HEK293 (cell line): Measurements from ENCODE around the gene ESPNL.

Experiments used
- GLI2 ChIP-seq: fragments of 450-650 bp; formaldehyde crosslinking; IDR thresholded peaks from 2 replicates; pipeline ENCODE4; 2017; ENCODE audit warnings: missing biosample characterization, missing genetic modification characterization, low read depth, borderline replicate concordance
- GLI4 ChIP-seq: fragments of 450-650 bp; formaldehyde crosslinking; IDR thresholded peaks from 2 replicates; pipeline ENCODE4 v1.5.1; 2016; ENCODE audit warnings: missing biosample characterization, missing genetic modification characterization
- GLIS2 ChIP-seq: fragments of 450-650 bp; formaldehyde crosslinking; IDR thresholded peaks from 2 replicates; pipeline ENCODE4 v1.5.1; 2016; ENCODE audit warnings: missing biosample characterization, missing genetic modification characterization
- HOXA7 ChIP-seq: sonication (generic); formaldehyde crosslinking; IDR thresholded peaks from 2 replicates; pipeline ENCODE4 v1.8.1; 2022; ENCODE audit warnings: missing genetic modification reagents, borderline replicate concordance
- SALL2 ChIP-seq: fragments of 450-650 bp; formaldehyde crosslinking; IDR thresholded peaks from 2 replicates; pipeline ENCODE4 v1.5.0; 2017; ENCODE audit warnings: missing biosample characterization, mild to moderate bottlenecking, missing genetic modification characterization, borderline replicate concordance
- YY1 ChIP-seq: fragments of 450-650 bp; formaldehyde crosslinking; IDR thresholded peaks from 2 replicates; pipeline ENCODE4 v1.5.1; 2018; ENCODE audit warnings: missing biosample characterization, missing genetic modification characterization
- ZBTB8A ChIP-seq: fragments of 450-650 bp; formaldehyde crosslinking; IDR thresholded peaks from 2 replicates; pipeline ENCODE4 v1.5.1; 2016; ENCODE audit warnings: missing biosample characterization, missing genetic modification characterization
- ZEB2 ChIP-seq: fragments of 450-650 bp; formaldehyde crosslinking; IDR thresholded peaks from 2 replicates; pipeline ENCODE4 v1.5.1; 2016; ENCODE audit warnings: missing biosample characterization, missing genetic modification characterization
- ZFP3 ChIP-seq: fragments of 450-650 bp; formaldehyde crosslinking; IDR thresholded peaks from 2 replicates; pipeline ENCODE4 v1.5.1; 2016; ENCODE audit warnings: low read depth, missing biosample characterization, missing genetic modification characterization
- ZIC2 ChIP-seq: fragments of 450-650 bp; formaldehyde crosslinking; IDR thresholded peaks from 2 replicates; pipeline ENCODE4 v1.5.1; 2016; ENCODE audit warnings: missing biosample characterization, missing genetic modification characterization
- ZNF121 ChIP-seq: fragments of 450-650 bp; formaldehyde crosslinking; IDR thresholded peaks from 2 replicates; pipeline ENCODE4 v1.5.1; 2016; ENCODE audit warnings: missing biosample characterization, missing genetic modification characterization
- ZNF155 ChIP-seq: fragments of 450-650 bp; formaldehyde crosslinking; IDR thresholded peaks from 2 replicates; pipeline ENCODE4 v1.5.1; 2016; ENCODE audit warnings: missing biosample characterization, missing genetic modification characterization
- ZNF157 ChIP-seq: fragments of 450-650 bp; formaldehyde crosslinking; IDR thresholded peaks from 2 replicates; pipeline ENCODE4 v1.5.1; 2016; ENCODE audit warnings: missing biosample characterization, missing genetic modification characterization
- ZNF23 ChIP-seq: fragments of 450-650 bp; formaldehyde crosslinking; IDR thresholded peaks from 2 replicates; pipeline ENCODE4 v1.5.1; 2016; ENCODE audit warnings: missing biosample characterization, missing genetic modification characterization, borderline replicate concordance
- ZNF354C ChIP-seq: fragments of 450-650 bp; formaldehyde crosslinking; IDR thresholded peaks from 2 replicates; pipeline ENCODE4 v1.5.1; 2016; ENCODE audit warnings: missing biosample characterization, missing genetic modification characterization, low read depth, borderline replicate concordance
- ZNF394 ChIP-seq: fragments of 450-650 bp; formaldehyde crosslinking; IDR thresholded peaks from 2 replicates; pipeline ENCODE4 v1.5.1; 2016; ENCODE audit warnings: missing biosample characterization, missing genetic modification characterization, mild to moderate bottlenecking, moderate library complexity, borderline replicate concordance
- ZNF404 ChIP-seq: fragments of 450-650 bp; formaldehyde crosslinking; IDR thresholded peaks from 2 replicates; pipeline ENCODE4 v1.5.1; 2017; ENCODE audit warnings: missing biosample characterization, missing genetic modification characterization
- ZNF426 ChIP-seq: fragments of 450-650 bp; formaldehyde crosslinking; IDR thresholded peaks from 2 replicates; pipeline ENCODE4 v1.5.1; 2017; ENCODE audit warnings: missing biosample characterization, missing genetic modification characterization, mild to moderate bottlenecking, inconsistent platforms, moderate library complexity
- ZNF548 ChIP-seq: fragments of 450-650 bp; formaldehyde crosslinking; IDR thresholded peaks from 2 replicates; pipeline ENCODE4 v1.5.1; 2016; ENCODE audit warnings: missing biosample characterization, missing genetic modification characterization
- ZNF560 ChIP-seq: fragments of 450-650 bp; formaldehyde crosslinking; IDR thresholded peaks from 2 replicates; pipeline ENCODE4 v1.5.1; 2017; ENCODE audit warnings: missing biosample characterization, missing genetic modification characterization, borderline replicate concordance
- ZNF571 ChIP-seq: fragments of 450-650 bp; formaldehyde crosslinking; IDR thresholded peaks from 2 replicates; pipeline ENCODE4 v1.5.0; 2017; ENCODE audit warnings: missing biosample characterization, missing genetic modification characterization
- ZNF585B ChIP-seq: fragments of 450-650 bp; formaldehyde crosslinking; IDR thresholded peaks from 2 replicates; pipeline ENCODE4 v1.5.1; 2016; ENCODE audit warnings: missing biosample characterization, missing genetic modification characterization
- ZNF629 ChIP-seq: fragments of 450-650 bp; formaldehyde crosslinking; IDR thresholded peaks from 2 replicates; pipeline ENCODE4 v1.5.1; 2017; ENCODE audit warnings: missing biosample characterization, missing genetic modification characterization
- ZNF660 ChIP-seq: fragments of 450-650 bp; IDR thresholded peaks from 2 replicates; pipeline ENCODE4 v1.5.1; 2018; ENCODE audit warnings: missing biosample characterization, mild to moderate bottlenecking, missing genetic modification characterization
- ZNF768 ChIP-seq: fragments of 450-650 bp; formaldehyde crosslinking; IDR thresholded peaks from 2 replicates; pipeline ENCODE4 v1.5.1; 2018; ENCODE audit warnings: missing biosample characterization, mild to moderate bottlenecking, missing genetic modification characterization
- ZNF776 ChIP-seq: fragments of 450-650 bp; formaldehyde crosslinking; IDR thresholded peaks from 2 replicates; pipeline ENCODE4 v1.5.0; 2017; ENCODE audit warnings: missing biosample characterization, missing genetic modification characterization, borderline replicate concordance
- ZNF837 ChIP-seq: fragments of 450-650 bp; formaldehyde crosslinking; IDR thresholded peaks from 2 replicates; pipeline ENCODE4 v1.5.1; 2016; ENCODE audit warnings: missing biosample characterization, missing genetic modification characterization
- TF ChIP-seq, protein P1 (sequence below): fragments of 450-650 bp; formaldehyde crosslinking; IDR thresholded peaks from 2 replicates; pipeline ENCODE4 v1.5.1; 2017; ENCODE audit warnings: missing biosample characterization, missing genetic modification characterization
- TF ChIP-seq, protein P2 (sequence below): fragments of 450-650 bp; formaldehyde crosslinking; IDR thresholded peaks from 2 replicates; pipeline ENCODE4 v1.5.1; 2016; ENCODE audit warnings: missing biosample characterization, missing genetic modification characterization
- TF ChIP-seq, protein P3 (sequence below): fragments of 450-650 bp; formaldehyde crosslinking; IDR thresholded peaks from 2 replicates; pipeline ENCODE4 v1.5.1; 2016; ENCODE audit warnings: missing biosample characterization, missing genetic modification characterization
- TF ChIP-seq, protein P4 (sequence below): fragments of 450-650 bp; formaldehyde crosslinking; IDR thresholded peaks from 2 replicates; pipeline ENCODE4 v1.5.1; 2016; ENCODE audit warnings: missing biosample characterization, missing genetic modification characterization
- TF ChIP-seq, protein P5 (sequence below): fragments of 450-650 bp; formaldehyde crosslinking; IDR thresholded peaks from 2 replicates; pipeline ENCODE4 v1.5.1; 2016; ENCODE audit warnings: missing biosample characterization, missing genetic modification characterization
- TF ChIP-seq, protein P6 (sequence below): fragments of 450-650 bp; formaldehyde crosslinking; IDR thresholded peaks from 2 replicates; pipeline ENCODE4 v1.5.1; 2017; ENCODE audit warnings: missing biosample characterization, missing genetic modification characterization

Gene ESPNL

DNA sequence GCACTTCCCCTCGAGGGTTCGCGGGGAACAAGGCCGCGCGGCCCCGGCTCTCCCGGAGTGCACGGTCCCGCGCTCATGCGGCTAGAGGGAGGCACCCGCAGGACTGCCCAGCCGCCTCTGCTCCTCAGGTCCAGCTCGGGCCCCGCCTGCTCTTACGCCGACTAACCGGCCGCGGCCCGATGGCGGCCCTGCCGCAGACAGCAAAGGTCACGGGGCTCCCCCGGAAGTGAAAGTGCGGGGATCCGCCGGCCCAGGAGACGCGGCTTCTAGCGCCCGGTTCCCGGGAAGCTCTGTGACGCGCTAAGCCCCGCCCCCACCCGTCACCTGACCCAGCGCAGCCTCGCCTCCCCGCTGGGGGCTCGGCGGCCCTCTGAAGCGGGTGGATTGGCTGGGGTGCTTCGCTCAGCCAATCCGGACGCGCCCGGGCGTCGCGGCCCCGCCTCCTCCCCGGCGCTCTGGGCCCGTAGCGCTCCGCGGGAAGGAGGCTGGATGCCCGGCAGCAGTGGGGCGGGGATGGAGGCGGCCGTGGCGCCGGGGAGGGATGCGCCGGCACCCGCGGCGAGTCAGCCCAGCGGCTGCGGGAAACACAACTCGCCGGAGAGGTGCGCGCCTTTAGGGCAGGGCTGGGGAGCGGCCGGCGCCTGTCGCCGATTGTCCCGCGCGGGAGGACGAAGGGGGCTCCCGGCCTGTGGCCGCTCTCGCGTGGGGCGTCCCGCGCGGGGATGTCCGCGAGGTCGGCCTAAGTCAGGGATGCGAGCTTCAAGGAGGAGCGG is 39.4 kb upstream of the ESPNL start, which contains the start of gene SCLY (continued):
- TF ChIP-seq ZFP3 (tag by site-specific recombination) (no peak), ZNF585B (no peak), ZNF571 (tag by site-specific recombination) (no peak), ZNF776 (tag by site-specific recombination) (no peak), ZNF837 (tag by site-specific recombination) (no peak), ZNF23 (tag by site-specific recombination) (no peak), ZNF394 (tag by site-specific recombination) (no peak), ZNF121 (no peak), ZNF768 (tag by site-specific recombination) (no peak), ZNF548 (tag by site-specific recombination) (no peak), ZNF629 (tag by site-specific recombination) (peak; percentile 71), ZNF354C (no peak), GLIS2 (tag by site-specific recombination) (peak; percentile 76), ZNF426 (tag by site-specific recombination) (no peak), ZNF660 (tag by site-specific recombination) (no peak), ZNF155 (no peak), ZNF157 (no peak), GLI2 (no peak), ZBTB8A (tag by site-specific recombination) (peak; percentile 67), YY1 (tag by site-specific recombination) (peak; percentile 84), ZNF404 (no peak), ZNF560 (no peak), ZEB2 (peak; percentile 85), HOXA7 (no peak), ZIC2 (peak; percentile 48), GLI4 (0 out of 2 replicates have a peak, but pooled peaks have one; percentile 52), SALL2 (tag by site-specific recombination) (no peak)
- TF ChIP-seq, protein P1, sequence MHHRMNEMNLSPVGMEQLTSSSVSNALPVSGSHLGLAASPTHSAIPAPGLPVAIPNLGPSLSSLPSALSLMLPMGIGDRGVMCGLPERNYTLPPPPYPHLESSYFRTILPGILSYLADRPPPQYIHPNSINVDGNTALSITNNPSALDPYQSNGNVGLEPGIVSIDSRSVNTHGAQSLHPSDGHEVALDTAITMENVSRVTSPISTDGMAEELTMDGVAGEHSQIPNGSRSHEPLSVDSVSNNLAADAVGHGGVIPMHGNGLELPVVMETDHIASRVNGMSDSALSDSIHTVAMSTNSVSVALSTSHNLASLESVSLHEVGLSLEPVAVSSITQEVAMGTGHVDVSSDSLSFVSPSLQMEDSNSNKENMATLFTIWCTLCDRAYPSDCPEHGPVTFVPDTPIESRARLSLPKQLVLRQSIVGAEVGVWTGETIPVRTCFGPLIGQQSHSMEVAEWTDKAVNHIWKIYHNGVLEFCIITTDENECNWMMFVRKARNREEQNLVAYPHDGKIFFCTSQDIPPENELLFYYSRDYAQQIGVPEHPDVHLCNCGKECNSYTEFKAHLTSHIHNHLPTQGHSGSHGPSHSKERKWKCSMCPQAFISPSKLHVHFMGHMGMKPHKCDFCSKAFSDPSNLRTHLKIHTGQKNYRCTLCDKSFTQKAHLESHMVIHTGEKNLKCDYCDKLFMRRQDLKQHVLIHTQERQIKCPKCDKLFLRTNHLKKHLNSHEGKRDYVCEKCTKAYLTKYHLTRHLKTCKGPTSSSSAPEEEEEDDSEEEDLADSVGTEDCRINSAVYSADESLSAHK (tag by site-specific recombination) = no peak
- TF ChIP-seq, protein P2, sequence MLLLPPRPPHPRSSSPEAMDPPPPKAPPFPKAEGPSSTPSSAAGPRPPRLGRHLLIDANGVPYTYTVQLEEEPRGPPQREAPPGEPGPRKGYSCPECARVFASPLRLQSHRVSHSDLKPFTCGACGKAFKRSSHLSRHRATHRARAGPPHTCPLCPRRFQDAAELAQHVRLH (tag by site-specific recombination) = no peak
- TF ChIP-seq, protein P3, sequence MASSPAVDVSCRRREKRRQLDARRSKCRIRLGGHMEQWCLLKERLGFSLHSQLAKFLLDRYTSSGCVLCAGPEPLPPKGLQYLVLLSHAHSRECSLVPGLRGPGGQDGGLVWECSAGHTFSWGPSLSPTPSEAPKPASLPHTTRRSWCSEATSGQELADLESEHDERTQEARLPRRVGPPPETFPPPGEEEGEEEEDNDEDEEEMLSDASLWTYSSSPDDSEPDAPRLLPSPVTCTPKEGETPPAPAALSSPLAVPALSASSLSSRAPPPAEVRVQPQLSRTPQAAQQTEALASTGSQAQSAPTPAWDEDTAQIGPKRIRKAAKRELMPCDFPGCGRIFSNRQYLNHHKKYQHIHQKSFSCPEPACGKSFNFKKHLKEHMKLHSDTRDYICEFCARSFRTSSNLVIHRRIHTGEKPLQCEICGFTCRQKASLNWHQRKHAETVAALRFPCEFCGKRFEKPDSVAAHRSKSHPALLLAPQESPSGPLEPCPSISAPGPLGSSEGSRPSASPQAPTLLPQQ (tag by site-specific recombination) = peak; percentile 24; the same call in 1 of the 2 replicates
- TF ChIP-seq, protein P4, sequence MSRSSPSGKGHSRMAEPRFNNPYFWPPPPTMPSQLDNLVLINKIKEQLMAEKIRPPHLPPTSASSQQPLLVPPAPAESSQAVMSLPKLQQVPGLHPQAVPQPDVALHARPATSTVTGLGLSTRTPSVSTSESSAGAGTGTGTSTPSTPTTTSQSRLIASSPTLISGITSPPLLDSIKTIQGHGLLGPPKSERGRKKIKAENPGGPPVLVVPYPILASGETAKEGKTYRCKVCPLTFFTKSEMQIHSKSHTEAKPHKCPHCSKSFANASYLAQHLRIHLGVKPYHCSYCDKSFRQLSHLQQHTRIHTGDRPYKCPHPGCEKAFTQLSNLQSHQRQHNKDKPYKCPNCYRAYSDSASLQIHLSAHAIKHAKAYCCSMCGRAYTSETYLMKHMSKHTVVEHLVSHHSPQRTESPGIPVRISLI (tag by site-specific recombination) = no peak
- TF ChIP-seq, protein P5, sequence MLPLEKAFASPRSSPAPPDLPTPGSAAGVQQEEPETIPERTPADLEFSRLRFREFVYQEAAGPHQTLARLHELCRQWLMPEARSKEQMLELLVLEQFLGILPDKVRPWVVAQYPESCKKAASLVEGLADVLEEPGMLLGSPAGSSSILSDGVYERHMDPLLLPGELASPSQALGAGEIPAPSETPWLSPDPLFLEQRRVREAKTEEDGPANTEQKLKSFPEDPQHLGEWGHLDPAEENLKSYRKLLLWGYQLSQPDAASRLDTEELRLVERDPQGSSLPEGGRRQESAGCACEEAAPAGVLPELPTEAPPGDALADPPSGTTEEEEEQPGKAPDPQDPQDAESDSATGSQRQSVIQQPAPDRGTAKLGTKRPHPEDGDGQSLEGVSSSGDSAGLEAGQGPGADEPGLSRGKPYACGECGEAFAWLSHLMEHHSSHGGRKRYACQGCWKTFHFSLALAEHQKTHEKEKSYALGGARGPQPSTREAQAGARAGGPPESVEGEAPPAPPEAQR (tag by site-specific recombination) = no peak
- TF ChIP-seq, protein P6, sequence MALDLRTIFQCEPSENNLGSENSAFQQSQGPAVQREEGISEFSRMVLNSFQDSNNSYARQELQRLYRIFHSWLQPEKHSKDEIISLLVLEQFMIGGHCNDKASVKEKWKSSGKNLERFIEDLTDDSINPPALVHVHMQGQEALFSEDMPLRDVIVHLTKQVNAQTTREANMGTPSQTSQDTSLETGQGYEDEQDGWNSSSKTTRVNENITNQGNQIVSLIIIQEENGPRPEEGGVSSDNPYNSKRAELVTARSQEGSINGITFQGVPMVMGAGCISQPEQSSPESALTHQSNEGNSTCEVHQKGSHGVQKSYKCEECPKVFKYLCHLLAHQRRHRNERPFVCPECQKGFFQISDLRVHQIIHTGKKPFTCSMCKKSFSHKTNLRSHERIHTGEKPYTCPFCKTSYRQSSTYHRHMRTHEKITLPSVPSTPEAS = 0 out of 2 replicates have a peak, but pooled peaks have one; percentile 9
